ENCODE data around the gene ELAC1.
A peak's percentile ranks its signal among the peaks of the same experiment; 100 is the strongest.
"Not testable (repeated sequence)": the region's sequence is repeated elsewhere in the genome, so short reads cannot be mapped to it uniquely, and the experiment has no call there.

Gene ELAC1, protein sequence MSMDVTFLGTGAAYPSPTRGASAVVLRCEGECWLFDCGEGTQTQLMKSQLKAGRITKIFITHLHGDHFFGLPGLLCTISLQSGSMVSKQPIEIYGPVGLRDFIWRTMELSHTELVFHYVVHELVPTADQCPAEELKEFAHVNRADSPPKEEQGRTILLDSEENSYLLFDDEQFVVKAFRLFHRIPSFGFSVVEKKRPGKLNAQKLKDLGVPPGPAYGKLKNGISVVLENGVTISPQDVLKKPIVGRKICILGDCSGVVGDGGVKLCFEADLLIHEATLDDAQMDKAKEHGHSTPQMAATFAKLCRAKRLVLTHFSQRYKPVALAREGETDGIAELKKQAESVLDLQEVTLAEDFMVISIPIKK

DNA sequence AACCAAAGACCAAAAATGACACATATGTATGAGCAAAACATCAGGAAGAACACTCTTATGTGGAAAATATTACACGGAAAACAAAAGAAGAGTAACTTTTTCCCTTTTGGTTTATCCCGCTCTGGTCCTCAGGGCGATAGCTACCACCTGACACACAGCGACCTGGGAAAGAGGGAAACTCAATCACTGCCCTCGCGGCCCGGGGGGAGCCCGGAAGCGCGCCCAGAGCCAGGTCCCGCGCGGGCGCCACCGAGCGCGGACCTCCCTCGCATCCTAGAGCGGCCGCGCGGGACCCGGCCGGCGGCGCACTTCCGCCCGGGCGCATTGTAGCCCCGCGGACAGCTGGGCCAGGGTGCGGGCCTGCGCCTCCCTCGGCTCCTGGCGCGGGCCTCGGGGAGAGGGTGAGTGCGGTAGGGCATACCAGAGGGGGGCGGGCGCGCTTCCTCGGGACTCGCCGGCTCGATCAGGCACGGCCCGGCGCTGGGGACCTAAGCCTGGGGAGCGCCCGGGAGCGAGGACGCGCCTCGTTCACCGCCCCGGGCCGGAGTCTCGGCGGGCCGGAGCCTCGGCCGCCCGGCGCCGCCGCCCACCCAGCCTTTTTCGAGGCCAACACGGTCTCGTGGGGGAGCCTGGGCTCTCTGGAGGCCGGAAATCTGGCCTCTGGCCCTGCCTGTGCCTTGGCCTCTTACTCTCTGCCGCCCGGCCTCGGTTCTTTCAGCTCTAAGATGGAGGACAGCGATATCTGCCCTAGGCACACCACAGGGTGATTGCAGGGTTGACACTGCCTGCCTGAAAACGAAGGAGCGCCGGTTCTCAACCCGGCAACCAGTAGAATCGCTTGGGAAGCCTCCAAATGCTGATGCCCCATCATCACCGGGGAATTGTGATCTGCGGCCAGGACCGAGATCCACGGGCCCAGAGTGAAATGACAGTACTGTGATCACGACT, at the start of gene ELAC1:
ELAC1 (plus strand) TSS at position 327 of the 948 bp plus-strand sequence. CDS start 6,365 bp downstream, outside the sequence.
- H3K4me3 ChIP-seq: peak within 1 kb of the TSS; percentile 58
- peak; percentile 71 to 77 for DNase-seq (ENCODE audit: low spot score in 2 of 2)
- H3K36me3 ChIP-seq (replicated peaks): no peaks in the 10 kb centered on the region
- H3K9me3 ChIP-seq: no peaks in the 10 kb centered on the region
- H3K4me1 ChIP-seq: peaks cover 17% of the 10 kb centered on the region
- no peaks in the 10 kb centered on the region for H3K27me3 ChIP-seq (ENCODE audit: low read depth)
- in situ Hi-C loops (cut with MboI; ENCODE audit: low sequenced_read_pairs): no loop called here

DNA sequence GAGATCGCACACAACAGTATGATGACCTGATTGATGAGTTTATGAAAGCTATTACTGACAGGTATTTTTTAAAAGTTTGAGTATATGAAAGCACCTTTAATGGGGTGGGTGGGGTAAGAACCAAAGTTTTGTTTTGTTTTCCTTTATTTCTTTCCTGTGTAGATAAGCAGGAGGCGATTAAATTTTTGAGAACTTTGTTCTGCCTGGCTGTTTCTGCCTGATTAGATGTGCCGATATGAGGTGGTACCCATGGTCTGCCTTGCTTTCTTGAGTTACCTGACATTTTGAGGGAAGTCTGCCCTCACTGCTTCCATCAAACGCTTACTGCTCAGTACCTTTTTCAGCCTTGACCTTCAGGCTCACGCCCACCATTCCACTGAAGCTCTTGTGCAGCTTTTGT, 49.7 kb upstream of the ELAC1 start:
- DNase-seq (ENCODE audit: low spot score in 2 of 2): no peak
- H3K4me1 ChIP-seq: peaks cover 11% of the 10 kb centered on the region
- no peak overlapping the region for H3K4me3 ChIP-seq
- H3K27me3 ChIP-seq (ENCODE audit: low read depth): no peaks in the 10 kb centered on the region
- H3K9me3 ChIP-seq: no peaks in the 10 kb centered on the region
- H3K36me3 ChIP-seq (replicated peaks): peaks cover 24% of the 10 kb centered on the region
- in situ Hi-C loops (cut with MboI; ENCODE audit: low sequenced_read_pairs): no loop called here

DNA sequence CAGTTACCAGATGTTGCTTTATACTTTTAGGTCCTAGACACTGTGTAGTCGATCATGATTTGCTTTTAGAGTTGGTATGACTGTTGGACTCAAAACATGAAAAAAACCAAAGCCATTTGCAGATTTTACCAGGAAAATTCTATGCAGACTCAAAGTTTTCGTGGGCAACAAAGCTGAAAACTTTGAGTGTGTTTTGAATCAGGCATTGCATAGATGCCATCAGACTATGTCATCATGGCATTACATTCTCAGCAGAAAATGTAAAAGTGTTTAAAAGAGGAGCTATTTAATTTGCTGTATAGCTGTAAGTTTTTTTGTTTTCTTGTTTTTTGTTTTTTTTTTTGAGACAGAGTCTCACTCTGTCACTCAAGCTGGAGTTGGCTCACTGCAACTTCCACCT, 43.5 kb upstream of the ELAC1 start:
- H3K27me3 ChIP-seq (ENCODE audit: low read depth): no peaks in the 10 kb centered on the region
- H3K9me3 ChIP-seq: no peaks in the 10 kb centered on the region; the same call in 1 of the 2 replicates
- H3K36me3 ChIP-seq (replicated peaks): peaks cover 42% of the 10 kb centered on the region
- no peaks in the 10 kb centered on the region for H3K4me1 ChIP-seq
- in situ Hi-C loops (cut with MboI; ENCODE audit: low sequenced_read_pairs): no loop called here
- DNase-seq (ENCODE audit: low spot score in 2 of 2): no peak
- H3K4me3 ChIP-seq: no peak overlapping the region

DNA sequence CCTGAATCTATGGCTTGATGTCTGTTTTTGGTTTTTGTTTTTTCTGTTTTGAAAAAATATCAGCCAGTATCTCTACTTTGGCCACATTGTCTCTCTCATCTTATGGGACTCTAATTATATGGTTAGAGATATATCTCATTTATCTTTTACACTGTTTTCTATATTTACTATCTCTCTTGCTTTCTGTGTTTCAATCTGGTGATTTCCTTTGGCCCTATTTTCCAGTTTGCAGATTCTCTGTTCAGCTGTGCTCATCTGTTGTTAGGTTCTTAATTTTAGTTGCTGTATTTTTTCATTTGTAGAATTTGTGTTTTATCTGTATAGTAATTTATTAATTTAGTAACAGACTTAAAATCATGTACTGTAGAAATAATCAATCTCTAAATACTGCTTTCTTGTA, 41.3 kb upstream of the ELAC1 start:
- Histone ChIP-seq H3K4me3 (no peak overlapping the region), H3K9me3 (no peaks in the 10 kb centered on the region; the same call in 1 of the 2 replicates), H3K4me1 (no peaks in the 10 kb centered on the region), H3K36me3 (replicated peaks) (peaks cover 37% of the 10 kb centered on the region), H3K27me3 (ENCODE audit: low read depth) (no peaks in the 10 kb centered on the region)
- DNase-seq (ENCODE audit: low spot score in 2 of 2): no peak
- in situ Hi-C loops (cut with MboI; ENCODE audit: low sequenced_read_pairs): no loop called here

DNA sequence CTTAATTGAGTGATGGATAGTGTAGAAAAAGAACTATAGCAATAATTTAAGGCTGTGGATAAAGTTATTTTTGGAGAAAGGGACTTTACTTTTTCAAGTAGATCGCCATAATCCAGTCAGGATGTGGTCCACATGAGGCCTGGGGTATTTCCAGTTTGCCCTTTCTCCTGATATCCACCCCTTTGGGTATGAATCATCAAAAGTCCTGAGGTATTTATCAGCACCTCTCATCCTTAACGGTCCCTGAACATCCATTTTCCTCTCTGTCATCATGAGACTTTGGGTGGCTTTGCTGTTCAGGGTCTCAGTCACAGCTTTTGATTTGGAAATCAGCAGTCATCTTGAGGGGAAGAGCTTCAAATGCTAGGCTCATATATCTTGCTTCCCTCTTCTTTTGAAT, 39.3 kb upstream of the ELAC1 start:
- in situ Hi-C loops (cut with MboI; ENCODE audit: low sequenced_read_pairs): no loop called here
- DNase-seq (ENCODE audit: low spot score in 2 of 2): no peak
- Histone ChIP-seq H3K4me3 (no peak overlapping the region), H3K4me1 (no peaks in the 10 kb centered on the region), H3K36me3 (replicated peaks) (peaks cover 29% of the 10 kb centered on the region), H3K27me3 (ENCODE audit: low read depth) (no peaks in the 10 kb centered on the region), H3K9me3 (no peaks in the 10 kb centered on the region; the same call in 1 of the 2 replicates)

DNA sequence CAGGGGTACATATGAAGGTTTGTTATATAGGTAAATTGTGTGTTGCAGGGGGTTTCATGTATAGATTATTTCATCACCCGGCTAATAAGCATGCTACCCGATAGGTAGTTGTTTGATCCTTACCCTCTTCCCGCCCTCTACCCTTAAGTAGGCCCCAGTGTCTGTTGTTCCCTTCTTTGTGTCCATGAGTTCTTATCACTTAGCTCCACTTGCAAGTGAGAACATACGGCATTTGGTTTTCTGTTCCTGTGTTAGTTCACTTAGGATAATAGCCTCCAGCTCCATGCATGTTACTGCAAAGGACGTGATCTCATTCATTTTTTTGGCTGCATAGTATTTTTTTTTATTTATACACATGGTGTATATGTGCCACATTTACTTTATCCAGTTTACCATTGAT, 34.2 kb upstream of the ELAC1 start:
- no peaks in the 10 kb centered on the region for H3K9me3 ChIP-seq
- H3K27me3 ChIP-seq (ENCODE audit: low read depth): no peaks in the 10 kb centered on the region
- H3K36me3 ChIP-seq (replicated peaks): peaks cover 3% of the 10 kb centered on the region; the same call in 1 of the 2 replicates
- H3K4me1 ChIP-seq: peaks cover 5% of the 10 kb centered on the region; the same call in 1 of the 2 replicates
- no peak overlapping the region for H3K4me3 ChIP-seq
- no peak for DNase-seq (ENCODE audit: low spot score in 2 of 2)
- in situ Hi-C loops (cut with MboI; ENCODE audit: low sequenced_read_pairs): loop anchor here (10.0 kb wide), 1 partner anchor 61 kb away; no protein-coding TSS in a partner anchor

DNA sequence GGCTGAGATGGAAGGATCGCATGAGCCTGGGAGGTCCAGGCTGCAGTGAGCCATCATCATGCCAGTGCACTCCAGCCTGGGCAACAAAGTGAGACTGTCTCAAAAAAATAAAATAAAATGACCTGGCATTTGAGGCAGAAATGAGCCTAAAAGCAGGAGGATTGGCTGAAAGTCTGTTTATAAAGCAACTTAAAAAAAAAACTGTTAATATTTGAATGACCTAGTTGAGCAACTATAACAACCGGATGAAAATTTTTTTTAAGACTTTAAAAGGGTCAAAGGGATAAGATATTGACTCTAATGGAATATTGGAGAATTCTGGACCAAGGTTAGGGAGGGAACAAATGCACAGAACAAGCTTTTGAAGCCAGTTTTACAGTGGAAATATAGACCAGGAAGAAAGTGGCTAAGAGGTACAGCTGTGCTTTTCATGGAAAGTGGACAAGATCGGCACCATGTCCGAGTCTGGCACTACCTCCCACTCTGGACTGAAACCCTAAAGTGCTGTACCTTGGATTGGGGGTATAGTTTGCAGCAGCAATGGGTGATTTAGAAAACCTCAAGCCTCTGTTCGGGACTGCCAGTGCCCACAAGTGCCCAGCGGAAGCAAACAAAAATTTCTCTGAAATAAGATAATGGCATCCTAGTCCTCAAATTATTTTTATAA, 33.2 kb upstream of the ELAC1 start:
- in situ Hi-C loops (cut with MboI; ENCODE audit: low sequenced_read_pairs): loop anchor here (10.0 kb wide), 1 partner anchor 60 kb away; no protein-coding TSS in a partner anchor
- no peak for DNase-seq (ENCODE audit: low spot score in 2 of 2)
- H3K4me3 ChIP-seq: no peak overlapping the region

DNA sequence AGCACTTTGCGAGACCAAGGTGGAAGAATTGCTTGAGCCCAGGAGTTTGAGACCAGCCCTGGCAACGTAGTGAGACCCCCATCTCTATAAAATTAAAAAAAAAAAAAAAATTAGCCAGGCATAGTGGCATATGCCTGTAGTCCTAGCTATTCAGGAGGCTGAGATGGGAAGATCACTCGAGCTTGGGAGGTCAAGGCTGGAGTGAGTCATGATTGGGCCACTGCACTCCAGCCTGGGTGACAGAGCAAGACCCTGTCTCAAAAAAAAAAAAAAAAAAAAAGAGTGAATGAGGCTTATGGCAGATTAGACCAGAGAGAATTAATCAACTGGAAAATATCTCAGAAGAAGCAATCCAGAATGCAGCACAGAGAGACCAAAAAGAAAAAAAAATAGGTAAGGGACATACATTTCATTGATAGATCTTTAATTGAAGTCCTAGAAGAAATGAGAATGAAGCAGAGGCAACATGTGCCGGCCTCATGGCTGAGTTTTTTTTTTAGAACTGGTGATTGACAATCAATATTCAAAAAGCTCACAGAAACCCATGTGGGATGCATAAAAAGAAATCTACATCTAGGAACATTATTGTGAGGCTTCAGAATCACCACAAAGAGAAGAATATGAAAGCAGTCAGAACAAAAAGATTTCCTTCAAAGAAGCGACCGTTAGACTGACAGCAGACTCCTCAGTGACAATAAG, 32.2 kb upstream of the ELAC1 start:
- Histone ChIP-seq H3K9me3 (no peaks in the 10 kb centered on the region), H3K36me3 (replicated peaks) (peaks cover 11% of the 10 kb centered on the region), H3K27me3 (ENCODE audit: low read depth) (no peaks in the 10 kb centered on the region), H3K4me1 (peaks cover 5% of the 10 kb centered on the region; the same call in 1 of the 2 replicates), H3K4me3 (no peak overlapping the region)
- DNase-seq (ENCODE audit: low spot score in 2 of 2): peak in 1 of 2 experiments; percentile 31
- in situ Hi-C loops (cut with MboI; ENCODE audit: low sequenced_read_pairs): loop anchor here (10.0 kb wide), 1 partner anchor 59 kb away; no protein-coding TSS in a partner anchor

More for the DNA sequence above, 33.2 kb upstream of the ELAC1 start:
- H3K36me3 ChIP-seq (replicated peaks): peaks cover 3% of the 10 kb centered on the region; the same call in 1 of the 2 replicates
- no peaks in the 10 kb centered on the region for H3K9me3 ChIP-seq
- H3K4me1 ChIP-seq: peaks cover 5% of the 10 kb centered on the region; the same call in 1 of the 2 replicates
- H3K27me3 ChIP-seq (ENCODE audit: low read depth): no peaks in the 10 kb centered on the region

DNA sequence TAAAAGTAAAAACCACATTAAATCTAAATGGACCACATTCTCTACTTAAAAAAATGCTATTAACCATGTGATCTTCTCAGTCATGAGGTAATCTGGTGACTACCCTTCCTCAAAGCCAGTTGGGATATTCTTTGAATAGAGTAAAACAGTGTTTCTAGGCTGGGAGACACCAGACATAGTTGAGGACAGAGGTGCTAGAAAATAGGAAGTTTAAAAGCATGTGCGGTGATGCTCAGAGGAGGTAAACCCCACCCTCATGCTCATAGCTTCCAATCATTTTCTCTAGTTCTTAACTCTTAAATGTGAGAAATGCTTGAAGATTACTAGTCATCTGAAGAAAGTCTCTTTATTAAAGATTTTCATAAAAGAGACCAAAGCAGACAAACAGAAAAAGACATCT, 30.7 kb upstream of the ELAC1 start:
- peaks cover 11% of the 10 kb centered on the region for H3K36me3 ChIP-seq (replicated peaks)
- in situ Hi-C loops (cut with MboI; ENCODE audit: low sequenced_read_pairs): loop anchor here (10.0 kb wide), 1 partner anchor 58 kb away; no protein-coding TSS in a partner anchor

DNA sequence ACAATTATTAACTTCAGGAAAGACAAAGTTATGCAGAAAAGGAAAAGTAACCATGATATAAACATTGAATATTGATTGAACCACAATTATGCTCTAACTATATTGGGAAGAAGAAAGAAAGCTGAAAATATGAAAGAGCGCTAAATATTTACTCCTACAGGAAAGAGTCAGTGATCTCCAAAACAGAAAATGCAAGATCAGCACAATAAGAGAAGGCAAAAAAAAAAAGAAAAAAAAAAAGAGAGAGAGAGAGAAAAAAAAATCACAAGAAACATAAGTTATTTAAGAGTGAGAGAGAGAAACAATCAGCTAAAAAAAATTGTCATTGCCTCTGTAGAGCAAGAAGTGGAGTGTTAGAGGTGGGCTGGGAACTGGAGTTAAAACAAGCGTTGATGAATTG, 28.9 kb upstream of the ELAC1 start:
- Histone ChIP-seq H3K27me3 (ENCODE audit: low read depth) (no peaks in the 10 kb centered on the region), H3K4me1 (peaks cover 5% of the 10 kb centered on the region; the same call in 1 of the 2 replicates), H3K4me3 (no peak overlapping the region), H3K36me3 (replicated peaks) (peaks cover 11% of the 10 kb centered on the region), H3K9me3 (no peaks in the 10 kb centered on the region)
- DNase-seq (ENCODE audit: low spot score in 2 of 2): no peak
- in situ Hi-C loops (cut with MboI; ENCODE audit: low sequenced_read_pairs): loop anchor here (10.0 kb wide), 1 partner anchor 56 kb away; no protein-coding TSS in a partner anchor

More for the DNA sequence above, 30.7 kb upstream of the ELAC1 start:
- no peaks in the 10 kb centered on the region for H3K9me3 ChIP-seq
- H3K4me1 ChIP-seq: peaks cover 5% of the 10 kb centered on the region; the same call in 1 of the 2 replicates
- DNase-seq (ENCODE audit: low spot score in 2 of 2): no peak
- no peaks in the 10 kb centered on the region for H3K27me3 ChIP-seq (ENCODE audit: low read depth)
- H3K4me3 ChIP-seq: no peak overlapping the region

DNA sequence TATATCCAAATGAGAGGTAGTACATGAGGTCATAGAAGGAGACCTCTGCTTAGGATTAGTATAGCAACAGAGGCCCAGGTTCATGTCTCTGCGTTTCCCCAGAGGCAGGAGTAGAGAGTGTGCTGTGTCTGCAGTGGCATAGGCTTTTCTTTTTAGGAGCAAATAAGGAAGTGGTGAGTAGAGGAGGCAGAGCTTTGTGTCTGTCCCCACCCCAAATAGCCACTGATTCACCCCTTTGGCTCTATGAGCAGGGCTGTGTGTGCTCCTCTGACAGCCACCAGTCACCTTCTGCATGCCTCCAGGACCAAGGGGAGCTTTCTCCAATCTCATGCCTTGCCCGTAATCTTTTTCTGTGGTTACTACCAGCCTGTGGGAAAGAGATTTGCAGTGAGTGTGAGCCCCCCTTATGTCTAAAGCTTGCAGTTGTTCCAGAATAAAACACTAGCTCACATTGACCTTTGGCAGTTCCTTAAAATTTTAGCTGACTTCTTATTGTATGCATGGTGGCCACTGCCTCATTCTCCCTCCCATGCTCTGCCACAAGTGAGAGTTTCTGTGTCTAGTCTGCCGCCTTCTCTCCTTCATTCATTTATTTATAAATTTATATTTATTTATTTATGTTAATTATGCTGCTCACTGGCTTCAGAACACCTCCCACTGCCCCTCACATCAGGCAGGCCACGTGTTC, 23.5 kb upstream of the ELAC1 start:
- H3K9me3 ChIP-seq: no peaks in the 10 kb centered on the region
- H3K27me3 ChIP-seq (ENCODE audit: low read depth): no peaks in the 10 kb centered on the region
- in situ Hi-C loops (cut with MboI; ENCODE audit: low sequenced_read_pairs): no loop called here
- peaks cover 8% of the 10 kb centered on the region for H3K36me3 ChIP-seq (replicated peaks)
- H3K4me3 ChIP-seq: no peak overlapping the region
- H3K4me1 ChIP-seq: no peaks in the 10 kb centered on the region
- DNase-seq (ENCODE audit: low spot score in 2 of 2): no peak

DNA sequence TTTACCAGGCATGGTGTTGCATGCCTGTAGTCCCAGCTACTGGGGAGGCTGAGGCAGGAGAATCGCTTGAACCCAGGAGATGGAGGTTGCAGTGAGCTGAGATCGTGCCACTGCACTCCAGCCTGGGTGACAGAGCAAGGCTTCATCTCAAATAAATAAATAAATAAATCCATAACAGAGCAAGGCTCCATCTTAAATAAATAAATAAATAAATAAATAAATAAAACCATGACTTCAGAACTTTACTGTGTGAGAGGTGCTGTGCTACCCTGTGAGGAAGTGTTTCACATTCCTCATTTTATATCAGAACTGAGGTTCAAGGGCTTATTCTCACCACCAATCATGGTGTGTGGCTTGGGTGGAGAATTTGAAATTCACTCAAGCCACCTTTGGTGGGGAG, 21.9 kb upstream of the ELAC1 start:
- H3K9me3 ChIP-seq; H3K4me1 ChIP-seq; H3K27me3 ChIP-seq (ENCODE audit: low read depth); in situ Hi-C loops (cut with MboI; ENCODE audit: low sequenced_read_pairs); H3K36me3 ChIP-seq (replicated peaks); H3K4me3 ChIP-seq; DNase-seq (ENCODE audit: low spot score in 2 of 2): not testable (repeated sequence)
